Fibroblast of the aortic adventitia (primary cell): ENCODE data around the gene NCK2. TPM values are rescaled to one million over a fixed set of nuclear protein-coding genes. Genes with fewer than 3 reads are reported as not detected.

ENCODE experiments used
- DNase-seq: peaks from one replicate; pipeline ENCODE4 v3.0.0-alpha.2; 2010; ENCODE audit warnings: low read depth
- H3K4me3 ChIP-seq: 2 replicates; pipeline ENCODE4 v1.5.1; 2011; ENCODE audit warnings: low read depth, mild to moderate bottlenecking, control low read depth, low read length, moderate library complexity
- total RNA-seq: library from RNA; depleted of rRNA; stranded (reverse); fragments of >200 nt; gene quantifications from 2 replicates; pipeline ENCODE4 v1.2.3, GENCODE V29; 2012; ENCODE audit warnings: low replicate concordance
- TF ChIP-seq, protein P1 (sequence below): IDR thresholded peaks from 2 replicates; pipeline ENCODE4 v1.5.1; 2011; ENCODE audit warnings: mild to moderate bottlenecking, low read length, control low read depth, inconsistent platforms; ENCODE audit not compliant: insufficient read depth

The NCK2 gene
- total RNA-seq, 1 donor, result 9.4 TPM

DNA sequence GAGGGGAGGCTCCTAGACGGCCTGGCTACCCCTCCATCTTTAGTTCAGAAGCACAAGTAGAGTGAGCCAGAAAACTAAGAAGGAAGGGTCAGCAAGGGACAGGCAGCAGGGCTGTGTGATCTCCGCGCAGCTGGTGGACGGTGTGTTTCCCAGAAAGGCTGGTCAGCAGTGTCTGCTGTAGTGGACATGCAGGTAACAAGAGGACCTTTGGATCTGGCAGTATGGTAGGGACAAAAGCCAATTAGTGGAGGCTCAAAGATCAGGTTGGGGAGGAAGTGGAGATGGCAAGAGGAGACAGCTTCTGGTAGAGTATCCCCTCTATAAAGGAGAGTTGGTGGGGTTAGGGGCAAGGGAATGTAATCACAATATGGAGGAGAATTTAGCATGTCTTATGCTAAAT, 95.1 kb downstream of the NCK2 start:
- no peak overlapping the region for H3K4me3 ChIP-seq
- TF ChIP-seq, protein P1, sequence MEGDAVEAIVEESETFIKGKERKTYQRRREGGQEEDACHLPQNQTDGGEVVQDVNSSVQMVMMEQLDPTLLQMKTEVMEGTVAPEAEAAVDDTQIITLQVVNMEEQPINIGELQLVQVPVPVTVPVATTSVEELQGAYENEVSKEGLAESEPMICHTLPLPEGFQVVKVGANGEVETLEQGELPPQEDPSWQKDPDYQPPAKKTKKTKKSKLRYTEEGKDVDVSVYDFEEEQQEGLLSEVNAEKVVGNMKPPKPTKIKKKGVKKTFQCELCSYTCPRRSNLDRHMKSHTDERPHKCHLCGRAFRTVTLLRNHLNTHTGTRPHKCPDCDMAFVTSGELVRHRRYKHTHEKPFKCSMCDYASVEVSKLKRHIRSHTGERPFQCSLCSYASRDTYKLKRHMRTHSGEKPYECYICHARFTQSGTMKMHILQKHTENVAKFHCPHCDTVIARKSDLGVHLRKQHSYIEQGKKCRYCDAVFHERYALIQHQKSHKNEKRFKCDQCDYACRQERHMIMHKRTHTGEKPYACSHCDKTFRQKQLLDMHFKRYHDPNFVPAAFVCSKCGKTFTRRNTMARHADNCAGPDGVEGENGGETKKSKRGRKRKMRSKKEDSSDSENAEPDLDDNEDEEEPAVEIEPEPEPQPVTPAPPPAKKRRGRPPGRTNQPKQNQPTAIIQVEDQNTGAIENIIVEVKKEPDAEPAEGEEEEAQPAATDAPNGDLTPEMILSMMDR, result no peak
- DNase-seq, result no peak

DNA sequence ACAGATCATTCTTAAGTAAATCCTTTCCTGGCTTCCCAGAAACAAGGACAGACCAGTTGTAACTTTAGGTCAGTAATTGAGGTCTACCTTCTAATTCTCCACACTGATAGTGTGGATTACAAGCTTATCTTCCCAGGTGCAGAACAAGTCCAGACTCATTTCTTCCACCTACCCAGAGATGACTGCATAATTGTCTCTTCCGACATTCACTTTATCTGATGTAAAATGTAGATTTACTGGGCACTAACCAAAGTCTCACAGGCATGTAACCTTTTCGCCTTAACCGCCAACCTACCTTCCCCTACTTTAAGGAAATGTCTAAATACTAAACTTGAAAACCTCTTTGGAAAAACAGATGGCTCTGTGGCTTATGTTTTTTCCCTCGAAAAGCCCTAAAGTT, 96.2 kb downstream of the NCK2 start:
- no peak overlapping the region for H3K4me3 ChIP-seq
- TF ChIP-seq, protein P1, result no peak
- DNase-seq, result no peak

DNA sequence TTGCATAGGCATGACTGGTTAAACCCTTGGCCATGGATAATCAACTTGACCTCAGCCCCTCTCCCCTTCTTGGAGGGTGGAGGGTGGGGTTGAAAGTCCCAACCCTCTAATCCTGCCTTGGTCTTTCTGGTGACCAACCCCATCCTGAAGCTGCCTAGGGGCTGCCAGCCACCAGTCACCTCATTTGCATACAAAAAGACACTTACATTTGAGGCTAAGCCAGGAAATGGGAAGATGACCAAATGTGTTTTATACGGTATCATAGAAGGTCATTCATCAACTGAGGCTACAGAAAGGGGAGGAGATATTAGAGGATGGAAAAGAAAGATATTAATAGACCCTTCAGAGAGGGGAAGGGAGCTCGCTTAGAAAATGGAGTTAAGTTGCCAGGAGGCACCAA, 96.8 kb downstream of the NCK2 start:
- TF ChIP-seq, protein P1, result no peak
- no peak overlapping the region for H3K4me3 ChIP-seq
- no peak for DNase-seq

DNA sequence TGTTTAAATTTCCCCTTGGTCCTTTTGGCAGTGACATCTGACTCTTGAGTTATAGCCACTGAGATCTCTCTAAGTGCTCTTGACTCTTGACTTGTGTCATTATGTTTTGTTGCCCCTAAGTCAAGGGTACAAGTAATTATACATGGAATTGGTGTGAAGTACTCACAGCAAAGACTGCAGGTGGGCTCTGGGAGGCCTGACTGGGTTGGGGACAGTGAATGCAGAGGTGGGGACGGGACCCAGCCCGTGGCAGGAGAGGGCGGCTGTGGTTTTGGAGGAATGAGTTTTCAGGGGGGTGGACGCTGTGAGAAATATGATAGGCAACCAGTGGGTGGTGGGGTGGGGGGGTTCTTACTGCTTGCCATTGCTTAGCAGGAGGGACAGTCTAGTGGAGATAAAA, 97.8 kb downstream of the NCK2 start:
- no peak for DNase-seq
- TF ChIP-seq, protein P1, result no peak
- H3K4me3 ChIP-seq, result no peak overlapping the region

DNA sequence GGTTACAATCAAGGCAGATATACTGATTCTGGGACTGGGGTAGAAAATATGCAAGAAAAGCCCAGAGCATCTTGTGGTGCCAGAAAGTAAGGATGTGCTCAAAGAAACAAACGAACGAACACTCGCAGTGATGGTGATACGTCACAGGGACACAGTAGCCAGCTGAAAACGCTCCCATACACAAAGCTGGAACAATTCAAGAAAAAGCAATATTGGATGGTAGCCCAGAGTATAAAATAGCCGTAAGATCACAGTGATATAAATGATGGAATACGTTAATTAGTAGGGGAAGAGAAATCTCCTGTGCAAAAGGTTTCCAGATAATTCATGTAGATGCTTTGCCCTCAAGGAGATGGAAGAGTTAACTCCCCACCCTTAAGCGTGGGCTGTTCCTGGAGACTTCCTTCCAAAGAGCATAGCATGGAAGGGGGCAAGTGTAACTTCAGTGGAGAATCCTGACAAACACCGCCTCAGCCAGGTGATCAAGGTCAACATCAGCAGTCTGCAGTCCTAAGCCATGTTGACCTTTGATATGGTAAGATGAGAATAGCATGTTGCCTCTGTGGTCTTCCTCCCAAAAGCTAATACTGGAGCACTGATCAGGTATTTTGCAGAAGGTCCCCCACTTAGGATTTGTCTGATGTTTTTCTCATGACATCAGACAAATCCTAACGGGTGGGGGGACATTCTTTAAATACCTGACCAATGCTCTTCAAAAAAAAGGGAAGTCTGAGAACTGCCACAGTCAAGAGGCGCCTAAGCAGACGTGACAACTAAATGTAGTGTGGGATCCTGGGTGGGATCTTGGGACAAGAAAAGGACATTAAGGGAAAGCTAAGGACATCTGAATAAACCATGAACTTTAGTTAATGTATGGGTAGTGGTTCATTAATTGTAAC, 99.0 kb downstream of the NCK2 start:
- no peak overlapping the region for H3K4me3 ChIP-seq
- no peak for DNase-seq

DNA sequence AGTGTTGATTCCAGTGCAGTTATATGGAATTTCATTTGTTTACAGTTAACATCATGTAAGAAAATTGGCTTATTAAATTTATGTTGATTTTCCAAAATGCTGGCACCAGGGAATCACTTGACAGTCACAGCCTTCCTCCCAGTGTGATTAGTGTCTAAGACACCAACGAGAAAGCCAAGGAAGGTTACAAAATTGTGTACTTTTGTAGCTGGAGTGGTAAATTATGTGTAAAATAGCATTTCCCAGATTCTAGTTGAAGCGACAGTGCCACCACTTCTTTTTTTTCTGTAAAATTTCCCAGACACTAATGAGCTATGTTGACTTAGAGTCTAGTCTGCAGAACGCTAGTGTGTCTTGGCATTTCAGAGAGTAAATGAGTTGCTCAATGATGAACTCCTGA, 101.3 kb downstream of the NCK2 start:
- TF ChIP-seq, protein P1, result no peak
- no peak overlapping the region for H3K4me3 ChIP-seq
- no peak for DNase-seq

More for the DNA sequence above, 99.0 kb downstream of the NCK2 start:
- TF ChIP-seq, protein P1, result no peak

DNA sequence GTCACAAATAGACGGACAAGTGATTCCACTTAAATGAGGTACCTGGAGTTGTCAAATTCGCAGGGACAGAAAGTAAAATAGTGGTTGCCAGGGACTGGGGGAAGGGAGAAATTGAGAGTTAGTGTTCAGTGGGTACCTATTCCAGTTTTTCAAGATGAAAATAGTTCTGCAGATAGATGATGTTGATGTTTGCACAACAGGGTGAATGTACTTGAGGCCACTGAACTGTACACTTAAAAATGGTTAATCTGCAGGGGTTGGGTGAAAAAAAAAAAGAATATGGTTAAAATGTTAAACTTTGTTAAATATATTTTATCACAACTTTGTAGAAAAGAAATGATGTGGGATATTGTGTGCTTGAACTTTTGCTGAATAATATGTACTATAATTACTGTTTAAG, 102.3 kb downstream of the NCK2 start:
- H3K4me3 ChIP-seq, result no peak overlapping the region
- TF ChIP-seq, protein P1, result no peak
- DNase-seq, result no peak
